ENCODE data around the gene SLC12A7.

Gene SLC12A7

DNA sequence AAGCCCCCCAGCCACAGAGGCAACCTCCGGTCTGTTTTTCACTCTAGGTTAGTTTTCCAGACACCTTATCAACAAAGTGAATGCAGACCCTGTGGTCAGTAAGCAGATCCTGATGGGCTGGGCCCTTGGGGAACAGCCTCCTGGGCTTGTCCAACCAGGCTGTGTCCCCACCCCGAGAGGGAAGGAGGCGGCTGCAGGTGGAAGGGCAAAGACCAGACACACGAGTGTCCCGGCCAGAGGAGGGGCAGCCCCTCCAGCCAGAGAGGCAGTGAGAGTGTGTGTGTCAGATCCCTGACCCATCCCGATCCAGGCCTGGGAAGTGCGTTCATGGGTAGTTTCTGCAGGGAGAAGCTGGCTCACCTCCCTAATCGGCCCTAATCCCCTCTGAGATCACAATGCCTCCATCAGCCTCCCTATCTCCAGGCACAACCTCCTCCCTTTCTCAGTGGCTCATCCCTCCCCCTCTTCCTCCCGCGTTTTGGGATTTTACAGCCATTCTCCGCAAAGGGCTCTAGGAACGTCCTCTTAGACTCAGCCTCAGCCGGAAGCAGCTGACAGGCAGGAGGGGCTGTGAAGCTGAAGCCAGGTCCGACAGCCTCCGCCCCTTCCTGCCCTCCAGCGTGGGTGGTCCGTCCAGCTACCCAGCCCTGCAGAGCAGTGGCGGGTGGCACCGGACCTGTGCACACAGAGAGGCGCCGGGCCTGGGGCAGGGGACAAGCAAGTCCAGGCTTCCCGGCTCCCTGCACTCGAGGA lies 9.7 kb downstream of the SLC12A7 start (continued):
- TF ChIP-seq EGR2 (tag by site-specific recombination; IDR thresholded peaks at IDR 0.05; ENCODE audit: low read depth) (0 out of 2 replicates have a peak, but pooled peaks have one; percentile 8), ZSCAN30 (tag by site-specific recombination; IDR thresholded peaks at IDR 0.05) (no peak), ZNF350 (tag by site-specific recombination; IDR thresholded peaks at IDR 0.05) (no peak), ZNF654 (tag by site-specific recombination; IDR thresholded peaks at IDR 0.05; ENCODE audit: low read depth) (no peak), ZNF16 (tag by site-specific recombination; IDR thresholded peaks at IDR 0.05; ENCODE audit: low read depth) (no peak), ZBTB20 (tag by site-specific recombination; IDR thresholded peaks at IDR 0.05) (no peak), REPIN1 (tag by site-specific recombination; IDR thresholded peaks at IDR 0.05; ENCODE audit: low read depth) (no peak), ZNF169 (tag by site-specific recombination; IDR thresholded peaks at IDR 0.05) (no peak), ZNF629 (tag by site-specific recombination; IDR thresholded peaks at IDR 0.05) (peak; percentile 45), ZNF624 (tag by site-specific recombination; IDR thresholded peaks at IDR 0.05) (no peak), ZNF404 (tag by site-specific recombination; IDR thresholded peaks at IDR 0.05) (no peak), WT1 (tag by site-specific recombination; IDR thresholded peaks at IDR 0.05) (peak; percentile 97), ZNF555 (tag by site-specific recombination; conservative IDR thresholded peaks at IDR 0.05) (no peak), ZNF544 (tag by site-specific recombination; IDR thresholded peaks at IDR 0.05) (no peak), ZNF341 (tag by site-specific recombination; IDR thresholded peaks at IDR 0.05; ENCODE audit: low read depth) (0 out of 2 replicates have a peak, but pooled peaks have one; percentile 23), RBAK (tag by site-specific recombination; IDR thresholded peaks at IDR 0.05) (no peak), ZNF174 (tag by site-specific recombination; IDR thresholded peaks at IDR 0.05) (no peak), GLIS1 (tag by site-specific recombination; IDR thresholded peaks at IDR 0.05) (no peak), ZNF585B (tag by site-specific recombination; IDR thresholded peaks at IDR 0.05) (no peak), IKZF3 (tag by site-specific recombination; IDR thresholded peaks at IDR 0.05) (peak; percentile 13; the same call in 1 of the 2 replicates), TSHZ1 (tag by site-specific recombination; IDR thresholded peaks at IDR 0.05; ENCODE audit: borderline replicate concordance) (no peak), ZNF114 (tag by site-specific recombination; IDR thresholded peaks at IDR 0.05) (no peak), ZNF157 (tag by site-specific recombination; IDR thresholded peaks at IDR 0.05) (no peak)
- TF ChIP-seq, protein P1, sequence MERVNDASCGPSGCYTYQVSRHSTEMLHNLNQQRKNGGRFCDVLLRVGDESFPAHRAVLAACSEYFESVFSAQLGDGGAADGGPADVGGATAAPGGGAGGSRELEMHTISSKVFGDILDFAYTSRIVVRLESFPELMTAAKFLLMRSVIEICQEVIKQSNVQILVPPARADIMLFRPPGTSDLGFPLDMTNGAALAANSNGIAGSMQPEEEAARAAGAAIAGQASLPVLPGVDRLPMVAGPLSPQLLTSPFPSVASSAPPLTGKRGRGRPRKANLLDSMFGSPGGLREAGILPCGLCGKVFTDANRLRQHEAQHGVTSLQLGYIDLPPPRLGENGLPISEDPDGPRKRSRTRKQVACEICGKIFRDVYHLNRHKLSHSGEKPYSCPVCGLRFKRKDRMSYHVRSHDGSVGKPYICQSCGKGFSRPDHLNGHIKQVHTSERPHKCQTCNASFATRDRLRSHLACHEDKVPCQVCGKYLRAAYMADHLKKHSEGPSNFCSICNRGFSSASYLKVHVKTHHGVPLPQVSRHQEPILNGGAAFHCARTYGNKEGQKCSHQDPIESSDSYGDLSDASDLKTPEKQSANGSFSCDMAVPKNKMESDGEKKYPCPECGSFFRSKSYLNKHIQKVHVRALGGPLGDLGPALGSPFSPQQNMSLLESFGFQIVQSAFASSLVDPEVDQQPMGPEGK (tag by site-specific recombination; IDR thresholded peaks at IDR 0.05), result 0 out of 2 replicates have a peak, but pooled peaks have one; percentile 16
- TF ChIP-seq, protein P2, sequence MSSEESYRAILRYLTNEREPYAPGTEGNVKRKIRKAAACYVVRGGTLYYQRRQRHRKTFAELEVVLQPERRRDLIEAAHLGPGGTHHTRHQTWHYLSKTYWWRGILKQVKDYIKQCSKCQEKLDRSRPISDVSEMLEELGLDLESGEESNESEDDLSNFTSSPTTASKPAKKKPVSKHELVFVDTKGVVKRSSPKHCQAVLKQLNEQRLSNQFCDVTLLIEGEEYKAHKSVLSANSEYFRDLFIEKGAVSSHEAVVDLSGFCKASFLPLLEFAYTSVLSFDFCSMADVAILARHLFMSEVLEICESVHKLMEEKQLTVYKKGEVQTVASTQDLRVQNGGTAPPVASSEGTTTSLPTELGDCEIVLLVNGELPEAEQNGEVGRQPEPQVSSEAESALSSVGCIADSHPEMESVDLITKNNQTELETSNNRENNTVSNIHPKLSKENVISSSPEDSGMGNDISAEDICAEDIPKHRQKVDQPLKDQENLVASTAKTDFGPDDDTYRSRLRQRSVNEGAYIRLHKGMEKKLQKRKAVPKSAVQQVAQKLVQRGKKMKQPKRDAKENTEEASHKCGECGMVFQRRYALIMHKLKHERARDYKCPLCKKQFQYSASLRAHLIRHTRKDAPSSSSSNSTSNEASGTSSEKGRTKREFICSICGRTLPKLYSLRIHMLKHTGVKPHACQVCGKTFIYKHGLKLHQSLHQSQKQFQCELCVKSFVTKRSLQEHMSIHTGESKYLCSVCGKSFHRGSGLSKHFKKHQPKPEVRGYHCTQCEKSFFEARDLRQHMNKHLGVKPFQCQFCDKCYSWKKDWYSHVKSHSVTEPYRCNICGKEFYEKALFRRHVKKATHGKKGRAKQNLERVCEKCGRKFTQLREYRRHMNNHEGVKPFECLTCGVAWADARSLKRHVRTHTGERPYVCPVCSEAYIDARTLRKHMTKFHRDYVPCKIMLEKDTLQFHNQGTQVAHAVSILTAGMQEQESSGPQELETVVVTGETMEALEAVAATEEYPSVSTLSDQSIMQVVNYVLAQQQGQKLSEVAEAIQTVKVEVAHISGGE (tag by site-specific recombination; conservative IDR thresholded peaks at IDR 0.05; ENCODE audit: low read depth), result no peak
- TF ChIP-seq, protein P3, sequence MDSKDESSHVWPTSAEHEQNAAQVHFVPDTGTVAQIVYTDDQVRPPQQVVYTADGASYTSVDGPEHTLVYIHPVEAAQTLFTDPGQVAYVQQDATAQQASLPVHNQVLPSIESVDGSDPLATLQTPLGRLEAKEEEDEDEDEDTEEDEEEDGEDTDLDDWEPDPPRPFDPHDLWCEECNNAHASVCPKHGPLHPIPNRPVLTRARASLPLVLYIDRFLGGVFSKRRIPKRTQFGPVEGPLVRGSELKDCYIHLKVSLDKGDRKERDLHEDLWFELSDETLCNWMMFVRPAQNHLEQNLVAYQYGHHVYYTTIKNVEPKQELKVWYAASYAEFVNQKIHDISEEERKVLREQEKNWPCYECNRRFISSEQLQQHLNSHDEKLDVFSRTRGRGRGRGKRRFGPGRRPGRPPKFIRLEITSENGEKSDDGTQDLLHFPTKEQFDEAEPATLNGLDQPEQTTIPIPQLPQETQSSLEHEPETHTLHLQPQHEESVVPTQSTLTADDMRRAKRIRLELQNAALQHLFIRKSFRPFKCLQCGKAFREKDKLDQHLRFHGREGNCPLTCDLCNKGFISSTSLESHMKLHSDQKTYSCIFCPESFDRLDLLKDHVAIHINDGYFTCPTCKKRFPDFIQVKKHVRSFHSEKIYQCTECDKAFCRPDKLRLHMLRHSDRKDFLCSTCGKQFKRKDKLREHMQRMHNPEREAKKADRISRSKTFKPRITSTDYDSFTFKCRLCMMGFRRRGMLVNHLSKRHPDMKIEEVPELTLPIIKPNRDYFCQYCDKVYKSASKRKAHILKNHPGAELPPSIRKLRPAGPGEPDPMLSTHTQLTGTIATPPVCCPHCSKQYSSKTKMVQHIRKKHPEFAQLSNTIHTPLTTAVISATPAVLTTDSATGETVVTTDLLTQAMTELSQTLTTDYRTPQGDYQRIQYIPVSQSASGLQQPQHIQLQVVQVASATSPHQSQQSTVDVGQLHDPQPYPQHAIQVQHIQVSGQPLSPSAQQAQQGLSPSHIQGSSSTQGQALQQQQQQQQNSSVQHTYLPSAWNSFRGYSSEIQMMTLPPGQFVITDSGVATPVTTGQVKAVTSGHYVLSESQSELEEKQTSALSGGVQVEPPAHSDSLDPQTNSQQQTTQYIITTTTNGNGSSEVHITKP (tag by site-specific recombination; IDR thresholded peaks at IDR 0.05), result no peak
